Measurements from ENCODE around the gene KAZN.

The KAZN gene

GRCh38 chr1:14590411-14591180, 7.9 kb upstream of the KAZN start:
- DNase-seq, result no peak

DNA sequence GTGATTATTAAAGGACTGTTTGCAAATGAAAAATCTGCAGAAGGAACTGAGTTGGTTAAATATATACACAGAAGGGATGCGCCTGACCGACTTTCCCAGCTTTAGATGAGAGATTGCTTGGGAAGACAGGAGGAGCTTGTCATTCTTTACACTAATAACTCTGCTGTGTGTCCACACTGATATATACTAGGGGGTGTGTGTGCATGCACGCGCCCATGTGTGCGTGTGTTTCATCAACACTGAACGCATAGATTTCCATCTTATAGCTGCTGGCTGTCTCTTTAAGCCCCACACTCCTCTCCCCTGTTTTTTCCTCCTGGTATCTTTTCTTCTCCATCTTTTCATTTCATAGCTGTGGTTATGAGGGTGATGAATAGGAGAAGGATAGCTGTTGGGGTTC, 6.9 kb upstream of the KAZN start:
- no peak for DNase-seq

GRCh38 chr1:14592004-14592631, 6.4 kb upstream of the KAZN start:
- no peak for DNase-seq

GRCh38 chr1:14593302-14593701, 5.2 kb upstream of the KAZN start:
- no peak for DNase-seq

DNA sequence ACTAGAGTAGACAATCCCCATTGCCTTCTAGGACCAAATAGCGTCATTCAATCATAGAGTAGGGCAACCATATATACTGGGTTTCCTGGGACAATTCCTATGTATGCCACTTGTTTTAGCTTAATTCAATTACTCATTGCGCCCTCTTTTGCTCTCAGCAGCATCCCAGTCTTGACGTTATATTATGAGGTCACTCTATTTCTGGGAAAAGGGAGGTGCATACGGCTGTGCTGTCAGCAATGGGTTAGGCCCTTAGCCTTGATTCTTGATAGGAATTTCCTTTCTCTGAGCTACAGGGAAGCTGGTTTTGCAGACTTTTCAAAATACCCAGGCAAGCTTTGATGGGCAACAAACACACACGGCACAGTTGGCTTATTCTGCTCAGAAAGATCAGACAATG, 4.4 kb upstream of the KAZN start:
- no peak for DNase-seq

DNA sequence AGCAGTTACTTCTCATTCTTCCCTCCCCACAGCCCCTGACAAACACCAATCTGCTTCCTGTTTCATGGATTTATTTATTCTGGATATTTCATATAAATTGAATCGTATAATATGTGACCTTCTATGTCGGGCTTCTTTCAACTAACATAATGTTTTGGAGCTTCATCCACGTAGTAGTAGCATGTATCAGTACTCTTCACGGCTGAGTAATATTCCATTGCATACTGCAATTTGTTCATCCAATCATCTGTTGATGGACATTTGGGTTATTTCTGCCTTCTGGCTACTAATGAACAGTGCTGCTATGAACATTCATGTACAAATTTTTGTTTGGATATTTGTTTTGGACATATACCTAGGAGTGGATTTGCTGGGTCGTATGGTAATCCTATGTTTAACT, 1.9 kb upstream of the KAZN start:
- DNase-seq, result no peak

GRCh38 chr1:14597343-14598006, 1.0 kb upstream of the KAZN start:
- no peak for DNase-seq

DNA sequence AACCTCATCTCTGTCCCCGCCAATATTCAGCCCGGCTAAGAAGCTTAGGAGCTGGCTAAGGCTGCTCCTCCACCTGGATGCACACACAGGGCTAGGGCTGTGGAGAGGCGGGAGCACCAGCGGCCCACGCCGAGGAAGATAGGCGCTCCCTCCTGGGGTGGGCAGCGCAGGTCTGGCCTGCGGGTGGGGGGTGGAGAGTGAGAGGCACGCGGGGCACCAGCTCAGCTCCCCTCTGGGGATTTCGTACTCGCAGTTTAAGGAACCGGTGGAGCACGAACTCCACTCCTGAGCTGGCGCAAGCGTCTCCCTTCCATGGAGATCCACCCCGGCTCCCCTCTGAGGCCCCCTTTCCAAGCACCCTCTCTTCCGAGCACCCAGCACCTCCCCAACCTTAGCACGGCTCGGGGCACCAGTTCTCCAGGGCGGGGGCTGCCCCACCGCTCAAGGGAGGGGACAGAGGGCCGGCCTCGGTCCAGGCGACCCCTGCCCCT, 433 bp upstream of the KAZN start:
- no peak for DNase-seq

- no peak for DNase-seq
Measured at GRCh38 chr1:14599183-14599791, 802 bp downstream of the KAZN start.

- no peak for DNase-seq
Measured at GRCh38 chr1:14599800-14600199, 1.3 kb downstream of the KAZN start.

GRCh38 chr1:14600405-14601112, 2.1 kb downstream of the KAZN start:
- no peak for DNase-seq

- no peak for DNase-seq
Measured at GRCh38 chr1:14602136-14602535, 3.7 kb downstream of the KAZN start.

DNA sequence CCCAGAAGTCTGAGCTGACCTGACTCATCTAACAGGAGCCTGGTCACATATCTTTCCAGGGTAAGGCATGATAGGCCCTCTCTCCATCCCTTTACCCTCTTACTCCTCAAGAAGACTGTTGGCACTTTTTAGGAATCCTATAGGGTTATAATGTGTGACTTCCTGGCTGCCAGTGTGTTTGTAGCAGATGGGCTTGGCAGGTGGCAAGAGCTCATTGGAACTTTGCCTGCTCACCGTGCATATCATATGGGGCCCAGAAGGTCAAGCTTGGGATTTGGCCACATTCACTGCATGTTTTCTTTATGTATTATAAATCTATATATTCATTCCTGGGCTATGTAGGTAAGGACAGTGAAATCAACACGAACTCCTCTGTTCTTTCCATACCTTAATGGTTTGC, 5.2 kb downstream of the KAZN start:
- no peak for DNase-seq

GRCh38 chr1:14604414-14604813, 5.9 kb downstream of the KAZN start:
- no peak for DNase-seq

- DNase-seq, result no peak
Measured at GRCh38 chr1:14605945-14606344, 7.5 kb downstream of the KAZN start.

GRCh38 chr1:14606632-14607031, 8.1 kb downstream of the KAZN start:
- DNase-seq, result no peak

GRCh38 chr1:14607295-14607694, 8.8 kb downstream of the KAZN start:
- no peak for DNase-seq

DNA sequence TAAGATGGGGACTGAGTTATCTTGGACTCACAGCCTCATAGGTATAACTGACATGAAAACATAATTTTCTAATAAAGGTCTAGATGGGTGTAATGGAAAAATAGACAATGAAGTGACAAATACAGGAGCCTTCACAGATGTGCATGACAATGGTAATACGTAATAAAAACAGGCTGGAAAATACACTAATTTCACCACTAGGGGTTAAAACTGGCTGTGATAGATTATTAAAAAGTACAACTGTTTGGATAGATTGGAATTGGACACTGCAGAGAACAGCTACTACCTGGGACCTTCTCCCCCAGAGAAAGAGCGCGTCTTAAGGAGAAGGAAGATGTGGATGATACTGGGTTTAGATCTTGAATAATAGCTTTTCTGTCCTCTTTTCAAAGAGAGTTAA, 9.8 kb downstream of the KAZN start:
- DNase-seq, result no peak

DNA sequence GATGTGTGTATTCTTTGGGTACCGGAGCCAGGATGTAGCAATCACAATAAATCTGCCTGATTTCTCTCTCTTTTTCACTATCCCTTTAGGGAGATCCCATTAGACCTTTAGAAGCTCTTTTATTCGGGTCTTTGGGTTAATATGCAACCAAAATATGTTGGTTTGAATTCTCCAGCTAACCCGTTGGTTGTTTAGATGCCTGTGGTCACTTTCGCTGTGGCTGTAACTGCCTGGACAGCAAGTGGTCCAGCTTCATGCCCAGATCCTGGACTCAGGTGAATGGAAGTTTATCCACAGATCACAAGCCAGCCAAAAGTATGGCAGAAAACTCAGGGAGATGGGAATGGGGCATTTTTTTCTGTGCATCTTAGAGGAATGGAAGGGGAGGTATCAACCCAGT, 12.3 kb downstream of the KAZN start:
- no peak for DNase-seq

- DNase-seq, result no peak
Measured at GRCh38 chr1:14611792-14612191, 13.3 kb downstream of the KAZN start.

DNA sequence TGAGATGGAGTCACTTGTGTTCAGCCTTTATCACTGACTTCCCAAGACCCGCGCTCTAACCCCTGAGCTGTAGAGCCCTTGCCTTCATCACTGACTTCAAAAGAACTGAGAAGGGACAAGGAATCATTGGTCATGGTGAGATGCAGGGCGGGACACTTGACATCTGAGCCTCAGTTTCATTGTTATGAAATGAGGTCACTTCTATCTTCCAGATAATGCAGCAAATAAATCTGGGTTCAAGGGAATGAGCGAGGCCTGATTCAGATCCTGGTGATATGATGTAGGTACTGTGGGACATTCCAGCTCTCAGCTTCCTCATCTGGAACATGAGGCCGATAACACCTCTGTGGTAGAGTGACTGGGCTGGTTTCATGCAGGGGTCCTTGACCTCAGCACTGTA, 13.8 kb downstream of the KAZN start:
- no peak for DNase-seq

GRCh38 chr1:14613926-14614325, 15.4 kb downstream of the KAZN start:
- DNase-seq, result no peak

- no peak for DNase-seq
Measured at GRCh38 chr1:14614341-14614740, 15.9 kb downstream of the KAZN start.

Measured in activated T-cell treated with anti-CD3 and anti-CD28 coated beads, Interleukin-2, amount 50 U/mL, for 1 hour (primary cell).